SH-SY5Y (cell line): ENCODE results near the gene SGCD.

Experiments
- GATA2 ChIP-seq: IDR thresholded peaks from 2 replicates; pipeline ENCODE4 v1.6.1; 2011; ENCODE audit warnings: mild to moderate bottlenecking, low read depth, low read length
- GATA3 ChIP-seq: IDR thresholded peaks from 2 replicates; pipeline ENCODE4 v1.6.1; 2011; ENCODE audit warnings: low read depth, mild to moderate bottlenecking, low read length, moderate library complexity

DNA sequence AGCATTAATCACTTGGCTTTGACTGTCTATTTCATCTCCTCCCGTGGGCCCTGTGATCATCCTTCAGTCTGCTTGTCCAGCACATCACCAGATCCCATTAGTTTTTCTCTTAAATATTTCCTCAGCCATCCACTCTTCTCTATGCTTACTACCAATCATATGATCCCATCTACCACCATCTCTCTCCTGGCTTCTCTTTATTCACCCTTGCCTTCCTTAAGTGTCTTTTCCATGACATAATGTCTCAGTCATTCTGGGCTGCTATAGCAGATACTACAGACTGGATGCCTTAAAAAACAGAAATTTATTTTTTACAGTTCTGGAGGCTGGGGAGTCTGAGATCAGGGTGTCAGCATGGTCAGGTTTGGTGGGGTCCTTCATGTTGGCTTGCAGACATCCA, 314.7 kb downstream of the SGCD start:
- TF ChIP-seq GATA2 = no peak
- no peak for TF ChIP-seq GATA3
